B cell (primary cell): ENCODE results near the gene MRLN. TPM values are rescaled to one million over a fixed set of nuclear protein-coding genes. Genes with fewer than 3 reads are reported as not detected.

Experiments used
- ATAC-seq: fragments of 200-7000 bp; cut with Tn5 transposase; one replicate; pipeline ENCODE4 v1.10.0; 2021; ENCODE audit warnings: low read depth, mild to moderate bottlenecking, moderate number of reproducible peaks, moderate library complexity
- CTCF ChIA-PET: fragments of 350-600 bp; sonication (Branson Sonifier 250); formaldehyde crosslinking; loops from one replicate; lab custom pipeline; 2021; ENCODE audit warnings: antibody characterized with exemption, inconsistent platforms; lab: Charles Lee
- POLR2A ChIA-PET: fragments of 350-600 bp; sonication (Branson Sonifier 250); formaldehyde crosslinking; loops from one replicate; lab custom pipeline; 2021; ENCODE audit warnings: antibody characterized with exemption; lab: Charles Lee
- DNase-seq: peaks from one replicate; pipeline ENCODE4 v3.0.0; 2013
- H2AFZ ChIP-seq: 2 replicates; pipeline ENCODE4 v1.6.1; 2012; ENCODE audit warnings: mild to moderate bottlenecking, low read depth, low read length; ENCODE audit not compliant: insufficient read depth, poor library complexity, severe bottlenecking
- H3K27ac ChIP-seq, 2 donors: 1 replicate in 1 of 2; 2 replicates in 1 of 2; pipeline ENCODE4 v1.5.1; 2012 to 2013; ENCODE audit warnings: low read length in 2 of 2, mild to moderate bottlenecking in 2 of 2, moderate library complexity in 1 of 2
- H3K27me3 ChIP-seq, 4 experiments: fragments of 200-600 bp in 1 of 4; sonication (generic) in 1 of 4; replicated peaks in 1 of 4; 1 replicate in 2 of 4; 2 replicates in 2 of 4; pipeline versions ENCODE4 v1.6.1 to v1.7.0; 2013 to 2016; ENCODE audit warnings: low read length in 3 of 4, mild to moderate bottlenecking in 2 of 4, mixed read lengths in 1 of 4, moderate library complexity in 1 of 4; ENCODE audit not compliant: insufficient read depth in 4 of 4, control insufficient read depth in 3 of 4; ENCODE audit errors: control extremely low read depth in 1 of 4
- H3K36me3 ChIP-seq, 2 experiments: replicated peaks in 1 of 2; 1 replicate in 1 of 2; 2 replicates in 1 of 2; pipeline versions ENCODE4 v1.6.1 to v1.7.1; 2013; ENCODE audit warnings: low read length in 1 of 2; ENCODE audit not compliant: insufficient read depth in 2 of 2, control insufficient read depth in 1 of 2; ENCODE audit errors: control extremely low read depth in 1 of 2, extremely low read depth in 1 of 2
- H3K4me1 ChIP-seq, 2 donors: fragments of 200-600 bp in 1 of 2; sonication (generic) in 1 of 2; 1 replicate in 1 of 2; 2 replicates in 1 of 2; pipeline versions ENCODE4 v1.5.1 to v1.6.1; 2013 to 2017; ENCODE audit warnings: low read length in 2 of 2; ENCODE audit not compliant: control insufficient read depth in 2 of 2, insufficient read depth in 2 of 2
- H3K4me2 ChIP-seq: replicated peaks from 2 replicates; pipeline ENCODE3; 2012; ENCODE audit warnings: mild to moderate bottlenecking, low read depth, low read length; ENCODE audit not compliant: poor library complexity, severe bottlenecking
- H3K4me3 ChIP-seq, 5 experiments: fragments of 200-600 bp in 1 of 5; sonication (generic) in 1 of 5; 1 replicate in 3 of 5; 2 replicates in 2 of 5; pipeline versions ENCODE4 v1.5.1 to v1.7.0; 2011 to 2016; ENCODE audit warnings: low read length in 4 of 5, mild to moderate bottlenecking in 4 of 5, low read depth in 2 of 5, control low read depth in 1 of 5, moderate library complexity in 1 of 5; ENCODE audit not compliant: insufficient read depth in 1 of 5; ENCODE audit errors: control extremely low read depth in 1 of 5, extremely low read depth in 1 of 5
- H3K79me2 ChIP-seq: fragments of 200-600 bp; sonication (generic); one replicate; pipeline ENCODE4 v1.6.0; 2016; ENCODE audit warnings: low read length; ENCODE audit not compliant: control insufficient read depth, insufficient read depth
- H3K9ac ChIP-seq: fragments of 200-600 bp; sonication (generic); 2 replicates; pipeline ENCODE4 v1.6.1; 2017; ENCODE audit warnings: mild to moderate bottlenecking, low read length, moderate library complexity
- H3K9me3 ChIP-seq, 3 donors: one replicate each; pipeline versions ENCODE4 v1.6.1 to v1.7.1; 2013; ENCODE audit warnings: low read length in 2 of 3; ENCODE audit not compliant: control insufficient read depth in 2 of 3, insufficient read depth in 1 of 3; ENCODE audit errors: control extremely low read depth in 1 of 3
- H4K20me1 ChIP-seq: 2 replicates; pipeline ENCODE4 v1.6.0; 2012; ENCODE audit warnings: mild to moderate bottlenecking, low read length; ENCODE audit not compliant: insufficient read depth, control insufficient read depth, poor library complexity, severe bottlenecking
- H3K27ac Mint-ChIP-seq: one replicate; pipeline ENCODE4 v1.8.0; 2021; ENCODE audit warnings: mixed read lengths
- H3K27me3 Mint-ChIP-seq: one replicate; pipeline ENCODE4 v1.8.0; 2021; ENCODE audit warnings: mixed read lengths
- H3K4me1 Mint-ChIP-seq: one replicate; pipeline ENCODE4 v1.8.0; 2021; ENCODE audit warnings: mixed read lengths
- H3K4me3 Mint-ChIP-seq: one replicate; pipeline ENCODE4 v1.8.0; 2021; ENCODE audit warnings: mixed read lengths
- H3K9me3 Mint-ChIP-seq: one replicate; pipeline ENCODE4 v1.8.0; 2022; ENCODE audit warnings: mixed read lengths; ENCODE audit not compliant: insufficient read depth
- EZH2 ChIP-seq: IDR thresholded peaks from 2 replicates; pipeline ENCODE4 v1.6.1; 2012; ENCODE audit warnings: borderline replicate concordance, low read depth, mild to moderate bottlenecking, moderate library complexity, low read length; ENCODE audit not compliant: insufficient read depth, poor library complexity, severe bottlenecking
- WGBS: methylation state at CpG from one replicate; pipeline ENCODE4 v1.1.5; 2013; ENCODE audit warnings: missing lambda C conversion rate; ENCODE audit not compliant: insufficient coverage; 5-methylcytosine and 5-hydroxymethylcytosine counted together
- intact Hi-C: fragments of 100-400 bp; cut with micrococcal nuclease; formaldehyde crosslinking; loops from one replicate; pipeline ENCODE4 v1.10.0; 2022
- polyA minus RNA-seq: library from RNA; depleted of rRNA, polyadenylated mRNA; stranded (reverse); fragments of >200 nt; gene quantifications from 2 replicates; pipeline ENCODE4 v1.2.3, GENCODE V29; 2012
- polyA plus RNA-seq: library from polyadenylated mRNA; depleted of rRNA; stranded (reverse); fragments of >200 nt; gene quantifications from 2 replicates; pipeline ENCODE4 v1.2.3, GENCODE V29; 2012
- total RNA-seq, 2 donors: library from RNA; stranded (reverse); fragments of 120-200 nt in 1 of 2; gene quantifications; 1 replicate in 1 of 2; 2 replicates in 1 of 2; pipeline versions ENCODE4 v1.2.3 to v1.2.4, GENCODE V29; 2013 to 2022
- TF ChIP-seq, protein P1 (sequence below): fragments of 200-600 bp; IDR thresholded peaks from one replicate; pipeline ENCODE4 v1.8.0; 2022; ENCODE audit warnings: antibody characterized with exemption, mild to moderate bottlenecking

The MRLN gene
- total RNA-seq (not detected in 2 replicates), polyA plus RNA-seq (not detected in 2 replicates), polyA minus RNA-seq (0.64 TPM in 1 of 2 replicates, not detected in the other)
- 6.1 TPM for total RNA-seq (2013)

DNA sequence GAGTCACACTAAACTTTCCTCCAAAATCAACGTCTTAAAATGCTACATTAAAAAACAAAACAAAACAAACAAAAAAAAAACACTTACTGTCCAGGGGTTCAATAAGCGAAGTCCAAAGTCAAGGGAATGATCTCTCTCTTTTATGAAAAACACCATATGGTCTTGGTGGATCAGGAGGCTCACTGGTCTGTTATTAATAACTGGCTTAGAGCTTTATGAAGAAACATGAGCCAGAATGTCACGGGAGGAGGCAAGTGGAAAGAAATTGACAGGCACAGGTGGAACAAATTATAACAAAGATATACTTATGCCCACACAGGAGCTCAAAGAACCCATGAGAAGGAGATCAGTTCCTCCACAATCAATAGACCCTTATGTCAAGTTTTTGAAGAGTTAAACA, at the start of gene MRLN:
Gene MRLN (minus strand): TSS at position 189 of the 400 bp plus-strand sequence.
- Histone ChIP-seq H3K27me3 (peaks cover 0 to 3% (median 0%) of the 10 kb centered on the region in 4 experiments), H3K79me2 (no peaks in the 10 kb centered on the region), H3K36me3 (no peaks in the 10 kb centered on the region), H3K4me1 (no peaks in the 10 kb centered on the region), H2AFZ (no peak within 1 kb of the TSS), H3K27ac (no peak within 1 kb of the TSS), H3K9ac (no peak within 1 kb of the TSS), H3K9me3 (no peaks in the 10 kb centered on the region), H4K20me1 (no peaks in the 10 kb centered on the region), H3K4me3 (no peak within 1 kb of the TSS), H3K4me2 (no peak within 1 kb of the TSS)
- ChIA-PET CTCF (no interaction called here), POLR2A (no interaction called here)
- no peak for ATAC-seq
- Mint-ChIP-seq H3K4me1 (no peaks in the 10 kb centered on the region), H3K4me3 (no peak within 1 kb of the TSS), H3K27ac (no peak within 1 kb of the TSS), H3K9me3 (no peaks in the 10 kb centered on the region), H3K27me3 (peaks cover 26% of the 10 kb centered on the region)
- DNase-seq, result no peak
- intact Hi-C loops, result no loop called here
- 67% methylated on average over 1 of the region's 3 CpGs for WGBS
- TF ChIP-seq EZH2, result no peak
- TF ChIP-seq, protein P1, sequence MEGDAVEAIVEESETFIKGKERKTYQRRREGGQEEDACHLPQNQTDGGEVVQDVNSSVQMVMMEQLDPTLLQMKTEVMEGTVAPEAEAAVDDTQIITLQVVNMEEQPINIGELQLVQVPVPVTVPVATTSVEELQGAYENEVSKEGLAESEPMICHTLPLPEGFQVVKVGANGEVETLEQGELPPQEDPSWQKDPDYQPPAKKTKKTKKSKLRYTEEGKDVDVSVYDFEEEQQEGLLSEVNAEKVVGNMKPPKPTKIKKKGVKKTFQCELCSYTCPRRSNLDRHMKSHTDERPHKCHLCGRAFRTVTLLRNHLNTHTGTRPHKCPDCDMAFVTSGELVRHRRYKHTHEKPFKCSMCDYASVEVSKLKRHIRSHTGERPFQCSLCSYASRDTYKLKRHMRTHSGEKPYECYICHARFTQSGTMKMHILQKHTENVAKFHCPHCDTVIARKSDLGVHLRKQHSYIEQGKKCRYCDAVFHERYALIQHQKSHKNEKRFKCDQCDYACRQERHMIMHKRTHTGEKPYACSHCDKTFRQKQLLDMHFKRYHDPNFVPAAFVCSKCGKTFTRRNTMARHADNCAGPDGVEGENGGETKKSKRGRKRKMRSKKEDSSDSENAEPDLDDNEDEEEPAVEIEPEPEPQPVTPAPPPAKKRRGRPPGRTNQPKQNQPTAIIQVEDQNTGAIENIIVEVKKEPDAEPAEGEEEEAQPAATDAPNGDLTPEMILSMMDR, result no peak

DNA sequence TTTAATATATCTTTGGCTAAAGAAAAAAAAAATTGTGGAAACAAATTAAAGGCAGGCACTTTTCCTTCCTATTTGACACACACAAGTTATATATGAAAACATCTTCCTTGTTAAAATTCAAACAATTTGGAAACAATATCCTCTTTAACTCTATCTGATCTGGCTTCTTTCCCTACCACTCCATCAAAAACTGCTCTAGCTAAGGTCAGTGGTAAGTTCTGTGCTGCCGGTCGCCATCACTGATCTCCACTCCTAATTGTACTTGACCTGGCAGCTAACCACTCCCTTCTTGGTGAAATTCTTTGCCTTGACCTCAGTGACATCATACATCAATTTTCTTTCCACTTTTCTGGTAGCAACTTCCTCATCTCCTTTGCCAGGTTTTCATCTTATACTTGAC, 47.9 kb upstream of the MRLN start:
- Histone ChIP-seq H3K4me1 (peaks cover 0 to 11% of the 10 kb centered on the region in 2 donors), H3K79me2 (no peaks in the 10 kb centered on the region), H2AFZ (no peak overlapping the region), H3K36me3 (peaks cover 4 to 81% of the 10 kb centered on the region in 2 experiments), H3K9ac (no peak overlapping the region), H3K27ac (no peak overlapping the region), H3K27me3 (no peaks in the 10 kb centered on the region), H3K9me3 (no peaks in the 10 kb centered on the region), H3K4me3 (no peak overlapping the region), H3K4me2 (no peak overlapping the region), H4K20me1 (no peaks in the 10 kb centered on the region)
- no peak for DNase-seq
- no peak for ATAC-seq
- ChIA-PET CTCF (no interaction called here), POLR2A (no interaction called here)
- TF ChIP-seq EZH2, result no peak
- TF ChIP-seq, protein P1, result no peak
- peaks cover 19% of the 10 kb centered on the region for H3K4me1 Mint-ChIP-seq
- no peaks in the 10 kb centered on the region for H3K27me3 Mint-ChIP-seq
- H3K9me3 Mint-ChIP-seq, result no peaks in the 10 kb centered on the region
- WGBS, result 100% methylated on average over 2 of the region's 2 CpGs
- intact Hi-C loops, result no loop called here
- no peak overlapping the region for H3K4me3 Mint-ChIP-seq
- H3K27ac Mint-ChIP-seq, result no peak overlapping the region
